Omental fat pad (tissue), 4 donors: Measurements from ENCODE around the gene UBR1. TPM values are rescaled to one million over a fixed set of nuclear protein-coding genes. Genes with fewer than 3 reads are reported as not detected.

Source experiments
- ATAC-seq: fragments of 150-250 bp; one replicate; pipeline ENCODE4 v1.9.1; 2016; ENCODE audit warnings: mild to moderate bottlenecking, moderate library complexity; ENCODE audit not compliant: low FRiP score
- DNase-seq: peaks from one replicate; pipeline ENCODE4 v3.0.0-alpha.2; 2019; ENCODE audit warnings: low spot score
- total RNA-seq, 4 donors: library from RNA; depleted of rRNA; stranded (reverse); fragments of >200 nt; gene quantifications; one replicate each; pipeline ENCODE4 v1.1.0, GENCODE V29; 2016
- TF ChIP-seq, protein P1 (sequence below), 3 donors: fragments of 450-650 bp; IDR thresholded peaks; one replicate each; pipeline ENCODE4 v1.5.1; 2016 to 2017; ENCODE audit warnings: antibody characterized with exemption in 3 of 3, mild to moderate bottlenecking in 3 of 3, moderate library complexity in 2 of 3

Gene UBR1
- total RNA-seq, 4 donors from 2014 or later: 37.3 to 45.7 (median 43.5) TPM

DNA sequence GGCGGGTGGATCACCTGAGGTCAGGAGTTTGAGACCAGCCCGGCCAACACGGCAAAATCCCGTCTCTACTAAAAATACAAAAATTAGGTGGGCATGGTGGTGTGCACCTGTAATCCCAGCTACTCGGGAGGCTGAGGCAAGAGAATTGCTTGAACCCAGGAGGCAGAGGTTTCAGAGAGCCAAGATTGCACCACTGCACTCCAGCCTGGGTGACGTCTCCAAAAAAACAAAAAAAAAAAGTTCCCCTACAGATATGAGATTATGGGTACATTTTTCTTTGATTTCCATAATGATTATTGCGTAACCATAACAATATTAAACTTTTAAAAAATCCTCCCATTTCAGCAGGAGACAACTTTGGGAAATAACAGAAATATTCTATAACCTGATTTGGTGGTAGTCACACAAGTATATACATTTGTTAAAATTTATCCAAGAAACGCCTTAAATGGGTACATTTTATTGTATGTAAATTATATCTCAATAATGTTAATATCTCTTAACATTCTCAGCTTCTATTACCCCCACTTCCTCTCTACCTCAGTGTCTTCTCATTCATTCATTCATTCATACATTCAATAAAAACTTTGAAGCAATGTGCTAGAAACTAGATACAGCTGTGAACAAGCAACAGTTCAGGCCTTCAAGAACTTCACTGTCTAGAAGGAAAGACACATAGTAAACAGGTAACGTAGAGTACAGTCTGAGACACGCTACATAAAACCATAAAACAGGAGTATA lies 6.6 kb downstream of the UBR1 start:
- ATAC-seq: no peak
- TF ChIP-seq, protein P1, sequence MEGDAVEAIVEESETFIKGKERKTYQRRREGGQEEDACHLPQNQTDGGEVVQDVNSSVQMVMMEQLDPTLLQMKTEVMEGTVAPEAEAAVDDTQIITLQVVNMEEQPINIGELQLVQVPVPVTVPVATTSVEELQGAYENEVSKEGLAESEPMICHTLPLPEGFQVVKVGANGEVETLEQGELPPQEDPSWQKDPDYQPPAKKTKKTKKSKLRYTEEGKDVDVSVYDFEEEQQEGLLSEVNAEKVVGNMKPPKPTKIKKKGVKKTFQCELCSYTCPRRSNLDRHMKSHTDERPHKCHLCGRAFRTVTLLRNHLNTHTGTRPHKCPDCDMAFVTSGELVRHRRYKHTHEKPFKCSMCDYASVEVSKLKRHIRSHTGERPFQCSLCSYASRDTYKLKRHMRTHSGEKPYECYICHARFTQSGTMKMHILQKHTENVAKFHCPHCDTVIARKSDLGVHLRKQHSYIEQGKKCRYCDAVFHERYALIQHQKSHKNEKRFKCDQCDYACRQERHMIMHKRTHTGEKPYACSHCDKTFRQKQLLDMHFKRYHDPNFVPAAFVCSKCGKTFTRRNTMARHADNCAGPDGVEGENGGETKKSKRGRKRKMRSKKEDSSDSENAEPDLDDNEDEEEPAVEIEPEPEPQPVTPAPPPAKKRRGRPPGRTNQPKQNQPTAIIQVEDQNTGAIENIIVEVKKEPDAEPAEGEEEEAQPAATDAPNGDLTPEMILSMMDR (IDR thresholded peaks at IDR 0.05): no peak
- DNase-seq: no peak

DNA sequence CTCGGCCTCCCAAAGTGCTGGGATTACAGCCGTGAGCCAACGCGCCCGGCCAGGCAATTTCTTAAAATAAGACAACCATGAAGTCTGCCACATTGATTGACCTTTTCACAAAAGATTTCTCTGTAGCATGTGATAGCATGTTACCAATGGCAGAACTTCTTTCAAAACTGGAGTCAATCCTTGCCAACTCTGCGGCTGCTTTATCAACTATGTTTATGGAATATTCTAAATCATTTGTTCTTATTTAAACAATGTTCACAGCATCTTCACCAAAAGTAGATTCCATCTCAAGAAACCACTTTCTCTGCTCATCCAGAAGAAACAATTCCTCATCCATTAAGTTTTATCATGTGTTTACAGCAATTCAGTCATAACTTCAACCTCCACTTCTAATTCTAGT lies 9.4 kb downstream of the UBR1 start:
- ATAC-seq (no peak), DNase-seq (no peak)
- TF ChIP-seq, protein P1 (IDR thresholded peaks at IDR 0.05): no peak

DNA sequence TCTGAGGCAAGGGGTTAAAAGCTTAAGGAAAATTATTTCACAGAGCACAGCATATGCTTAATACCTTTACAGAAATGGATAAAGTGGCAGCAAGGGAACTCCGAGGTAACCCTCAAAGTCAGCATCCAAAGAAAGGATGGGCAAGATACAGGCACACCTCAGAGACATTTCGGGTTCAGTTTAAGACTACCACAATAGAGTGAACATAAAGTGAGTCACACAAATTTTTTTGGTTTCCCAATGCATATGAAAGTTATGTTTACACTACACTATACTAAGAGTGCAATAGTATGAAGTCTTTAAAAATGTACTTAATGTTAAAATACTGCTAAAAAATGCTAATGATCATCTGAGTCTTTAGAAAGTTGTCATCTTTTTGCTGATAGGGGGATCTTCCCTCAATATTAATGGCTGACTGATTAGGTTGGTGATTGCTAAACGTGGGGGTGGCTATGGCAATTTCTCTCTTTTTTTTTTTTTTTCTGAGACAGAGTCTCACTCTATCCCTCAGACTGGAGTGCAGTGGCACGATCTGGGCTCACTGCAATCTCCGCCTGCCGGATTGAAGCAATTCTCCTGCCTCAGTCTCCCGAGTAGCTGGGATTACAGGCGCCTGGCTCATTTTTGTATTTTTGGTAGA lies 10.0 kb downstream of the UBR1 start:
- DNase-seq (no peak), ATAC-seq (no peak)
- TF ChIP-seq, protein P1 (IDR thresholded peaks at IDR 0.05): no peak

DNA sequence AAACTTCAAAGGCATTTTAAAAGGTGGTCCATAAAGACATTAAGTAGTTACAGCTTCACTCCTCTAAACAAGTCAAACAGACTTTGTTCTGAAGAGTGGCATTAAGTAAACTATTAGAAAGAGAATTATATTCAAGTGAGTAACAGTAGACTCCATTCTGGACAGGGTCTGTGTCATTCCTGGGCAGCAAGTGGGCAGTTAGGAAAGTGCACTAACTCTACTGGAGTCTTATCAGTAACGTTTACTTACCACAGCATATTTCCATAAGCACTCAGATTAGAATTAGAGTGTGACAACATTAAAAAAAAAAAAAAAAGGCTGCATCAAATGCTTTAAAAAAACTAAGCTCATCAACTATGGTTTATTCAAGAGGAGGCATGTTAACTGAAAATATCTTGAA lies 10.6 kb downstream of the UBR1 start:
- ATAC-seq: no peak
- DNase-seq: no peak
- TF ChIP-seq, protein P1 (IDR thresholded peaks at IDR 0.05): no peak

DNA sequence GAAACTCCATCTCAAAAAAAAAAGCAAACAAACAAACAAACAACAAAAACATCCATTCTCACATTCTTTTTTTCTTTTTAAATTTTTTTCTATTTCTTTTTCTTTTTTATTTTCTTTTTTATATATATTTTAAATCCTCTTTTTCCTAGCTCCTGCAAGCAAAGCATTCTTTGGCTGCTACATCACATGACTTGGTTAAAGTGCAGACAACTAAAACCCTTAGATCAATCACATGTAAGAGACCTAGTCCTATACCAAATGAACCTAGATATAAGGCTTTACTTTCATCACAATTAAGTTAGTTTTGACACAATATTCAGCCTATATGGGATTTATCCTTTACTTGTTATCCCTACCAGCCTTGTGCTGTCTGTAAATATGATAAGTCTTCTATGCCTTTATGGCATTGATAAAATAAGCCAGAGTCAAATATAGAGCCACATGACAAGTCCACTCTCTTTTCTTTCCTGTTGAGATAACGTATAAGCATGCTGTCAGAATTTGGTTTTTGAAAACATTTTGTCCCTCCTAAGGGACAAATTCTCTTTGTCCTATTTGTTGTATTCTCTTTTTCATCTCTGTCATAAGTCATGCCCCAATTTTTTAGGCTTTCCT lies 11.3 kb downstream of the UBR1 start:
- TF ChIP-seq, protein P1 (IDR thresholded peaks at IDR 0.05): no peak
- no peak for ATAC-seq
- DNase-seq: no peak

DNA sequence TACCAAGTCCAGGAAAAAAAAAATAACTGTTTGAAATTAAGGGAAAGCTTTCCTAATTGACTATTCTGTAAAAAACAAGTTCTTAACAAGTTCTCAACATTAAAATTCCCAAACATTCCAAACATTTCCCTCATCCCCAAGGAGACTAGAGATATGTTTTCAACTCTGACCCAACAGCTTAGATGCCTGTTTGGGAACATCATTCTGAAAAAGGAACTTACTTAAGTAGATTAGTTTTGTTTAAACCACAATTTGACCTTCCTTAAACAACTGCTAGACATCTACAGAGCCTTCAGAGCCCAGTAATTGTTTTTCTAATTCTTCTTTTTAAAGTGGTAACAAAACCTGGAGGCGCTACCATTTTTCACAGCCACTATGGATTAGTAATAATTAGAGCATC lies 12.8 kb downstream of the UBR1 start:
- no peak for ATAC-seq

More for the DNA sequence above, 12.8 kb downstream of the UBR1 start:
- TF ChIP-seq, protein P1 (IDR thresholded peaks at IDR 0.05): no peak
- DNase-seq: no peak
